GM23248 (cell line): ENCODE results near the gene ZBTB44. TPM values are rescaled to one million over a fixed set of nuclear protein-coding genes. Genes with fewer than 3 reads are reported as not detected.
A peak's percentile ranks its signal among the peaks of the same experiment; 100 is the strongest.

Experiments
- DNase-seq: peaks from one replicate; pipeline ENCODE4 v3.0.0-alpha.2; 2015
- H2AFZ ChIP-seq: fragments of 200-600 bp; sonication (generic); 2 replicates; pipeline ENCODE4 v1.6.1; 2016; ENCODE audit warnings: antibody characterized with exemption
- H3F3A ChIP-seq: fragments of 200-600 bp; sonication (generic); 2 replicates; pipeline ENCODE4 v1.6.1; 2016; ENCODE audit warnings: mild to moderate bottlenecking, antibody characterized with exemption, mixed run types; ENCODE audit not compliant: insufficient read depth
- H3K27ac ChIP-seq: fragments of 200-600 bp; sonication (generic); 2 replicates; pipeline ENCODE4 v1.5.1; 2016; ENCODE audit warnings: mild to moderate bottlenecking
- H3K27me3 ChIP-seq: fragments of 200-600 bp; sonication (generic); replicated peaks from 2 replicates; pipeline ENCODE4 v1.6.1; 2016; ENCODE audit warnings: mild to moderate bottlenecking; ENCODE audit not compliant: insufficient read depth
- H3K36me3 ChIP-seq: fragments of 200-600 bp; sonication (generic); 2 replicates; pipeline ENCODE4 v1.6.1; 2016; ENCODE audit warnings: low read depth, mild to moderate bottlenecking
- H3K4me1 ChIP-seq: fragments of 200-600 bp; sonication (generic); 2 replicates; pipeline ENCODE4 v1.6.1; 2016; ENCODE audit warnings: mild to moderate bottlenecking; ENCODE audit not compliant: insufficient read depth
- H3K4me2 ChIP-seq: fragments of 200-600 bp; sonication (generic); one replicate; pipeline ENCODE4 v1.6.1; 2016; ENCODE audit warnings: mild to moderate bottlenecking; ENCODE audit not compliant: unreplicated experiment
- H3K4me3 ChIP-seq: fragments of 200-600 bp; sonication (generic); 2 replicates; pipeline ENCODE4 v1.5.1; 2016; ENCODE audit warnings: mild to moderate bottlenecking
- H3K79me2 ChIP-seq: fragments of 200-600 bp; sonication (generic); 2 replicates; pipeline ENCODE4 v1.6.1; 2016; ENCODE audit warnings: mild to moderate bottlenecking; ENCODE audit not compliant: insufficient read depth
- H3K9ac ChIP-seq: fragments of 200-600 bp; sonication (generic); 2 replicates; pipeline ENCODE4 v1.6.1; 2016; ENCODE audit warnings: mild to moderate bottlenecking
- H3K9me2 ChIP-seq: fragments of 200-600 bp; sonication (generic); 2 replicates; pipeline ENCODE4 v1.6.1; 2016; ENCODE audit warnings: mixed run types, mild to moderate bottlenecking, moderate library complexity; ENCODE audit not compliant: insufficient read depth
- H3K9me3 ChIP-seq: fragments of 200-600 bp; sonication (generic); one replicate; pipeline ENCODE4 v1.6.1; 2017; ENCODE audit warnings: low read depth
- H4K20me1 ChIP-seq: fragments of 200-600 bp; sonication (generic); 2 replicates; pipeline ENCODE4 v1.6.0; 2016; ENCODE audit not compliant: insufficient read depth
- EZH2 ChIP-seq: fragments of 200-600 bp; sonication (generic); IDR thresholded peaks from 2 replicates; pipeline ENCODE4 v1.6.1; 2018; ENCODE audit warnings: antibody characterized with exemption, mild to moderate bottlenecking; ENCODE audit not compliant: insufficient read depth, poor library complexity, severe bottlenecking
- EZH2phosphoT487 ChIP-seq: fragments of 200-600 bp; sonication (generic); IDR thresholded peaks from 2 replicates; pipeline ENCODE4 v1.6.1; 2018; ENCODE audit warnings: antibody characterized with exemption, moderate library complexity, mild to moderate bottlenecking, low read depth; ENCODE audit not compliant: insufficient read depth
- WGBS, 2 experiments: methylation state at CpG; one replicate each; pipeline ENCODE4 v1.1.6; 2015 to 2017; ENCODE audit warnings: low lambda C conversion rate in 2 of 2, low coverage in 1 of 2; ENCODE audit errors: missing lambda C conversion rate in 2 of 2; 5-methylcytosine and 5-hydroxymethylcytosine counted together
- in situ Hi-C: fragments of 300-500 bp; cut with MboI; formaldehyde crosslinking; loops from 2 replicates; pipeline ENCODE4 v1.15.0; 2020
- polyA plus RNA-seq: library from polyadenylated mRNA; unstranded; fragments of >200 nt; fragmentation: Nextera tagmentation; extraction: Ambion mirVana; gene quantifications from 2 replicates; pipeline ENCODE4 v1.2.1, GENCODE V29; 2016
- total RNA-seq: library from RNA; depleted of rRNA; stranded (reverse); fragments of >200 nt; shearing (Covaris generic); gene quantifications from 2 replicates; pipeline ENCODE4 v1.2.3, GENCODE V29; 2014; rRNA removed

ZBTB44 gene
- total RNA-seq (17.4 and 23.6 TPM in 2 replicates), polyA plus RNA-seq (3.4 and 4.1 TPM in 2 replicates)

GRCh38 chr11:130314750-130315285, at the start of gene ZBTB44:
Gene ZBTB44, minus strand, starts transcription at chr11:130314917. Its CDS starts 53,044 bp downstream, at chr11:130261873.
- peak within 1 kb of the TSS; percentile 63 for H3K27ac ChIP-seq
- WGBS, 2 experiments = 3 to 9% methylated on average over 12 to 36 of the region's 42 CpGs
- no peaks in the 10 kb centered on the region for H3K9me3 ChIP-seq
- in situ Hi-C loops = no loop called here
- H3K9ac ChIP-seq = peak within 1 kb of the TSS; percentile 87
- peak within 1 kb of the TSS; percentile 82 for H3K4me3 ChIP-seq
- no peaks in the 10 kb centered on the region for H3K36me3 ChIP-seq
- TF ChIP-seq EZH2phosphoT487 (no peak), EZH2 (no peak)
- DNase-seq = peak; percentile 96
- no peaks in the 10 kb centered on the region for H3K9me2 ChIP-seq
- peak within 1 kb of the TSS; percentile 90 for H3K4me2 ChIP-seq
- peaks cover 19% of the 10 kb centered on the region for H3K4me1 ChIP-seq
- no peaks in the 10 kb centered on the region for H3K27me3 ChIP-seq
- no peaks in the 10 kb centered on the region for H4K20me1 ChIP-seq
- H3K79me2 ChIP-seq = peaks cover 42% of the 10 kb centered on the region
- peak within 1 kb of the TSS; percentile 94 for H2AFZ ChIP-seq
- no peaks in the 10 kb centered on the region; the same call in 1 of the 2 replicates for H3F3A ChIP-seq

- H3K9ac ChIP-seq = no peak overlapping the region
- no peaks in the 10 kb centered on the region for H3K9me2 ChIP-seq
- H3K4me1 ChIP-seq = no peaks in the 10 kb centered on the region
- H3K9me3 ChIP-seq = peaks cover 5% of the 10 kb centered on the region
- peaks cover 5% of the 10 kb centered on the region; the same call in 1 of the 2 replicates for H3K27me3 ChIP-seq
- in situ Hi-C loops = no loop called here
- H3K79me2 ChIP-seq = no peaks in the 10 kb centered on the region
- no peak overlapping the region for H3K4me2 ChIP-seq
- no peak for DNase-seq
- H3K27ac ChIP-seq = no peak overlapping the region
- H3K4me3 ChIP-seq = no peak overlapping the region
- H2AFZ ChIP-seq = no peak overlapping the region
- TF ChIP-seq EZH2 = no peak
- TF ChIP-seq EZH2phosphoT487 = no peak
- H3F3A ChIP-seq = no peaks in the 10 kb centered on the region
- no peaks in the 10 kb centered on the region for H4K20me1 ChIP-seq
- no peaks in the 10 kb centered on the region for H3K36me3 ChIP-seq
Measured at GRCh38 chr11:130359419-130359818, 44.7 kb upstream of the ZBTB44 start.

GRCh38 chr11:130358398-130358797, 43.7 kb upstream of the ZBTB44 start:
- peaks cover 5% of the 10 kb centered on the region; the same call in 1 of the 2 replicates for H3K27me3 ChIP-seq
- TF ChIP-seq EZH2phosphoT487 (no peak), EZH2 (no peak)

GRCh38 chr11:130347261-130347660, 32.5 kb upstream of the ZBTB44 start:
- TF ChIP-seq EZH2 = no peak
- TF ChIP-seq EZH2phosphoT487 = no peak
- H3K9me3 ChIP-seq = no peaks in the 10 kb centered on the region
- H2AFZ ChIP-seq = no peak overlapping the region
- no peak overlapping the region for H3K9ac ChIP-seq
- H3K27me3 ChIP-seq = no peaks in the 10 kb centered on the region; the same call in 1 of the 2 replicates
- 9 to 21% methylated on average over 1 of the region's 1 CpG for WGBS, 2 experiments
- H3K36me3 ChIP-seq = no peaks in the 10 kb centered on the region
- H3K4me2 ChIP-seq = no peak overlapping the region
- H4K20me1 ChIP-seq = no peaks in the 10 kb centered on the region
- no peak overlapping the region for H3K4me3 ChIP-seq
- in situ Hi-C loops = no loop called here
- no peaks in the 10 kb centered on the region for H3K79me2 ChIP-seq
- DNase-seq = no peak
- no peak overlapping the region for H3K27ac ChIP-seq
- no peaks in the 10 kb centered on the region for H3K4me1 ChIP-seq
- no peaks in the 10 kb centered on the region for H3K9me2 ChIP-seq
- no peaks in the 10 kb centered on the region for H3F3A ChIP-seq

More at GRCh38 chr11:130358398-130358797, 43.7 kb upstream of the ZBTB44 start:
- Histone ChIP-seq H4K20me1 (no peaks in the 10 kb centered on the region), H3K4me2 (no peak overlapping the region), H3K36me3 (no peaks in the 10 kb centered on the region), H3K9me2 (no peaks in the 10 kb centered on the region), H3K4me3 (no peak overlapping the region), H3K79me2 (no peaks in the 10 kb centered on the region), H3F3A (no peaks in the 10 kb centered on the region), H3K9ac (no peak overlapping the region), H3K4me1 (no peaks in the 10 kb centered on the region), H3K27ac (no peak overlapping the region), H3K9me3 (peaks cover 5% of the 10 kb centered on the region), H2AFZ (no peak overlapping the region)
- no peak for DNase-seq
- in situ Hi-C loops = no loop called here

- Histone ChIP-seq H4K20me1 (no peaks in the 10 kb centered on the region), H3K9ac (no peak overlapping the region), H2AFZ (no peak overlapping the region), H3K9me2 (no peaks in the 10 kb centered on the region), H3K79me2 (no peaks in the 10 kb centered on the region), H3K4me3 (no peak overlapping the region), H3K36me3 (no peaks in the 10 kb centered on the region), H3K4me1 (no peaks in the 10 kb centered on the region), H3F3A (no peaks in the 10 kb centered on the region), H3K4me2 (no peak overlapping the region), H3K9me3 (no peaks in the 10 kb centered on the region), H3K27ac (no peak overlapping the region), H3K27me3 (no peaks in the 10 kb centered on the region)
- TF ChIP-seq EZH2phosphoT487 (no peak), EZH2 (no peak)
- DNase-seq = no peak
- WGBS, 2 experiments = 97 to 100% methylated on average over 1 of the region's 1 CpG
- in situ Hi-C loops = no loop called here
Measured at GRCh38 chr11:130344841-130345240, 30.1 kb upstream of the ZBTB44 start.
